Heart left ventricle (tissue), 13 donors: ENCODE measurements around the gene PROK2.

Experiments
- CTCF ChIP-seq, 12 donors: fragments of 200-600 bp; sonication (generic) in 4 of 12; IDR thresholded peaks; one replicate each; pipeline versions ENCODE4 v1.5.0 to v1.8.0; 2018 to 2022; ENCODE audit warnings: antibody characterized with exemption in 12 of 12, mild to moderate bottlenecking in 5 of 12
- POLR2A ChIP-seq, 2 donors: fragments of 450-650 bp; IDR thresholded peaks; one replicate each; pipeline ENCODE4 v1.6.1; 2017; ENCODE audit warnings: antibody characterized with exemption in 2 of 2, mild to moderate bottlenecking in 2 of 2, moderate library complexity in 2 of 2
- donor health status: ischemic (EF 13 %, LVEDD 7.1; RV severe dilation, severe dysfunction).
- donor health status: DM: no; HTN: yes; CAD: no.
- donor health status: DM: no; HTN: no; CAD: no.
- donor health status: ischemic (EF 25% LVEDD 6.9; RV normal size, moderate dysfunction).
- donor health status: ischemic (EF 25% LVEDD 5.7; RV mildly dilated, moderate dysfunction).
- donor health status: ischemic (EF 35%, LVEDD 5.7; RV mildly dilated, moderate dysfunction).
- donor health status: nonischemic (EF 11% LVEDD 7.7; RV severe dilation, severe dysfunction).
- donor health status: DM: yes; HTN: yes; CAD: no.
- donor health status: PGD.
- donor health status: ischemic (EF 29% LVEDD 5.4; RV normal size, mild dysfunction).
- donor health status: nonischemic (EF 23%, LVEDD 6.1; RV moderate dilation, normal function).

DNA sequence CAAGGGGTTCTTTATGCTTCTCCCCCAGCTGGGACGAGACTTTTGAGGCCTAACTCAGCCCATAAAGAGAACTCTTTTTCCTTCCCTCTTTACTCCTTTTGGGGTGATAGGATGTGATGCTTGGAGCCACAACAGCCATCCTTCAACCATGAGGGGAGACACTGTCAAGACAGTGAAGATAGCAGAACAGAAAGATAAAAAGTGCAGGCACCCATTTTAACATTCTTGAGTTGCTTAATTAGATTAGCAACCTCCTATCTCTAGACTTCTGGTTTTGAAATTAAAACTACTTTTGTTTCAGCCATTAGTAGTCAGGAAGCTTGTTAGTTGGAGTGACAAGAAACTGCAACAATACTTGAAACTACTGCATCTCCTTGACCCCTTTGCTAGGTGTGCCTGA lies 24.8 kb downstream of the PROK2 start:
- TF ChIP-seq CTCF (IDR thresholded peaks at IDR 0.05) (no peak), POLR2A (IDR thresholded peaks at IDR 0.05) (no peak)
